Neural cell (in vitro differentiated cells): ENCODE data around the gene ITPR2.

Source experiments
- EP300 ChIP-seq: fragments of 450-650 bp; conservative IDR thresholded peaks from 2 replicates; pipeline ENCODE4 v1.6.1; 2014; ENCODE audit warnings: antibody characterized with exemption, mild to moderate bottlenecking, moderate library complexity; ENCODE audit not compliant: poor library complexity, severe bottlenecking
- EZH2 ChIP-seq: fragments of 200-600, 300-800 bp; shearing (Covaris generic), sonication (generic); IDR thresholded peaks from 2 replicates; pipeline ENCODE4 v1.6.1; 2014; ENCODE audit warnings: antibody characterized with exemption, low read length, borderline replicate concordance, mild to moderate bottlenecking; ENCODE audit not compliant: insufficient read depth, poor library complexity, severe bottlenecking
- MXI1 ChIP-seq: fragments of 450-650 bp; conservative IDR thresholded peaks from 2 replicates; pipeline ENCODE4 v1.6.1; 2014; ENCODE audit warnings: antibody characterized with exemption, mild to moderate bottlenecking; ENCODE audit not compliant: poor library complexity, severe bottlenecking
- POLR2AphosphoS5 ChIP-seq: IDR thresholded peaks from 2 replicates; pipeline ENCODE4 v1.6.1; 2012
- RAD21 ChIP-seq: fragments of 450-650 bp; conservative IDR thresholded peaks from 2 replicates; pipeline ENCODE4 v1.6.1; 2014; ENCODE audit warnings: antibody characterized with exemption, mild to moderate bottlenecking, moderate library complexity
- SMC3 ChIP-seq: fragments of 450-650 bp; conservative IDR thresholded peaks from 2 replicates; pipeline ENCODE4 v1.6.1; 2014; ENCODE audit warnings: antibody characterized with exemption, mild to moderate bottlenecking, moderate library complexity; ENCODE audit not compliant: poor library complexity
- TAF1 ChIP-seq: IDR thresholded peaks from 2 replicates; pipeline ENCODE4 v1.6.1; 2012; ENCODE audit warnings: low read depth
- TF ChIP-seq, protein P1 (sequence below): IDR thresholded peaks from 2 replicates; pipeline ENCODE4 v1.6.1; 2012; ENCODE audit warnings: borderline replicate concordance
- TF ChIP-seq, protein P2 (sequence below): fragments of 450-650 bp; IDR thresholded peaks from 2 replicates; pipeline ENCODE4 v1.5.1; 2014; ENCODE audit warnings: antibody characterized with exemption, mild to moderate bottlenecking, moderate library complexity; ENCODE audit not compliant: poor library complexity, severe bottlenecking

DNA sequence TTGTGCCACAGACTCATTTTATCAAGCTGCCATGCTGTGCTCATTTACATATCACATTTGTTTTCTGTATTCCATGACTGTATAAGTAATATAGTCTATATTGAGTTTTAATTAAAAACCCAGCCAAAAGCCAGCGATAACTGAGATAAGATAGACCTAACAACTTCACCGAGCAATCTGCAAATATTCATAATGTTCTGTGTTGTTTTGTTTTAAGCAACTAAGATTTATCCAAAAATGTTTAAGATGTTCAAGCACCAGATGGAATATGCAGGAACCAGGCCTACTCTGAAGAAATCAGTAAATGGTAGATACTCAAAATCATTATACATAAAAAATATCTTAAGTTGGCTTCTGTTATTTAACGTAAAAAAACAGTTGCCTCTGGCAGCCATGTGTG, 295.3 kb downstream of the ITPR2 start:
- TF ChIP-seq, protein P1, sequence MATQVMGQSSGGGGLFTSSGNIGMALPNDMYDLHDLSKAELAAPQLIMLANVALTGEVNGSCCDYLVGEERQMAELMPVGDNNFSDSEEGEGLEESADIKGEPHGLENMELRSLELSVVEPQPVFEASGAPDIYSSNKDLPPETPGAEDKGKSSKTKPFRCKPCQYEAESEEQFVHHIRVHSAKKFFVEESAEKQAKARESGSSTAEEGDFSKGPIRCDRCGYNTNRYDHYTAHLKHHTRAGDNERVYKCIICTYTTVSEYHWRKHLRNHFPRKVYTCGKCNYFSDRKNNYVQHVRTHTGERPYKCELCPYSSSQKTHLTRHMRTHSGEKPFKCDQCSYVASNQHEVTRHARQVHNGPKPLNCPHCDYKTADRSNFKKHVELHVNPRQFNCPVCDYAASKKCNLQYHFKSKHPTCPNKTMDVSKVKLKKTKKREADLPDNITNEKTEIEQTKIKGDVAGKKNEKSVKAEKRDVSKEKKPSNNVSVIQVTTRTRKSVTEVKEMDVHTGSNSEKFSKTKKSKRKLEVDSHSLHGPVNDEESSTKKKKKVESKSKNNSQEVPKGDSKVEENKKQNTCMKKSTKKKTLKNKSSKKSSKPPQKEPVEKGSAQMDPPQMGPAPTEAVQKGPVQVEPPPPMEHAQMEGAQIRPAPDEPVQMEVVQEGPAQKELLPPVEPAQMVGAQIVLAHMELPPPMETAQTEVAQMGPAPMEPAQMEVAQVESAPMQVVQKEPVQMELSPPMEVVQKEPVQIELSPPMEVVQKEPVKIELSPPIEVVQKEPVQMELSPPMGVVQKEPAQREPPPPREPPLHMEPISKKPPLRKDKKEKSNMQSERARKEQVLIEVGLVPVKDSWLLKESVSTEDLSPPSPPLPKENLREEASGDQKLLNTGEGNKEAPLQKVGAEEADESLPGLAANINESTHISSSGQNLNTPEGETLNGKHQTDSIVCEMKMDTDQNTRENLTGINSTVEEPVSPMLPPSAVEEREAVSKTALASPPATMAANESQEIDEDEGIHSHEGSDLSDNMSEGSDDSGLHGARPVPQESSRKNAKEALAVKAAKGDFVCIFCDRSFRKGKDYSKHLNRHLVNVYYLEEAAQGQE = no peak
- TF ChIP-seq, protein P2, sequence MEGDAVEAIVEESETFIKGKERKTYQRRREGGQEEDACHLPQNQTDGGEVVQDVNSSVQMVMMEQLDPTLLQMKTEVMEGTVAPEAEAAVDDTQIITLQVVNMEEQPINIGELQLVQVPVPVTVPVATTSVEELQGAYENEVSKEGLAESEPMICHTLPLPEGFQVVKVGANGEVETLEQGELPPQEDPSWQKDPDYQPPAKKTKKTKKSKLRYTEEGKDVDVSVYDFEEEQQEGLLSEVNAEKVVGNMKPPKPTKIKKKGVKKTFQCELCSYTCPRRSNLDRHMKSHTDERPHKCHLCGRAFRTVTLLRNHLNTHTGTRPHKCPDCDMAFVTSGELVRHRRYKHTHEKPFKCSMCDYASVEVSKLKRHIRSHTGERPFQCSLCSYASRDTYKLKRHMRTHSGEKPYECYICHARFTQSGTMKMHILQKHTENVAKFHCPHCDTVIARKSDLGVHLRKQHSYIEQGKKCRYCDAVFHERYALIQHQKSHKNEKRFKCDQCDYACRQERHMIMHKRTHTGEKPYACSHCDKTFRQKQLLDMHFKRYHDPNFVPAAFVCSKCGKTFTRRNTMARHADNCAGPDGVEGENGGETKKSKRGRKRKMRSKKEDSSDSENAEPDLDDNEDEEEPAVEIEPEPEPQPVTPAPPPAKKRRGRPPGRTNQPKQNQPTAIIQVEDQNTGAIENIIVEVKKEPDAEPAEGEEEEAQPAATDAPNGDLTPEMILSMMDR = no peak
- TF ChIP-seq EP300 (no peak), EZH2 (no peak), POLR2AphosphoS5 (no peak), RAD21 (no peak), TAF1 (no peak), MXI1 (no peak), SMC3 (no peak)
